Measurements from ENCODE around the gene INPP5E. TPM values are rescaled to one million over a fixed set of nuclear protein-coding genes. Genes with fewer than 3 reads are reported as not detected.

The INPP5E gene
- total RNA-seq, 3 donors from 2014 or later (not counting 1 experiment from before 2014, with no cell fraction given): 12.1 to 15.7 (median 14.4) TPM

- H3K4me3 Mint-ChIP-seq: no peak overlapping the region
- ATAC-seq: no peak
- peaks cover 58% of the 10 kb centered on the region for H3K4me1 ChIP-seq (ENCODE audit: control insufficient read depth, insufficient read depth, low read length)
- H3K9me3 Mint-ChIP-seq: no peaks in the 10 kb centered on the region
- H3K36me3 Mint-ChIP-seq: no peaks in the 10 kb centered on the region
- no peaks in the 10 kb centered on the region for H3K9me3 ChIP-seq (ENCODE audit: control insufficient read depth, insufficient read depth, low read length)
- no peak for DNase-seq
- H3K4me3 ChIP-seq (ENCODE audit: low read length): no peak overlapping the region
- H3K27me3 Mint-ChIP-seq (ENCODE audit: low read depth in 2 of 2): no peaks in the 10 kb centered on the region
- peak overlapping the region; percentile 73 to 86 for H3K27ac Mint-ChIP-seq
- peaks cover 23% of the 10 kb centered on the region for H3K36me3 ChIP-seq (ENCODE audit: control insufficient read depth, insufficient read depth, low read length)
- TF ChIP-seq CTCF (IDR thresholded peaks at IDR 0.05): no peak
- H3K27me3 ChIP-seq (ENCODE audit: control insufficient read depth, insufficient read depth, low read length): no peaks in the 10 kb centered on the region
- 99% methylated on average over 6 of the region's 7 CpGs for WGBS (ENCODE audit: insufficient coverage)
- no peak overlapping the region for H3K27ac ChIP-seq (ENCODE audit: low read length)
- intact Hi-C loops (cut with micrococcal nuclease): loop anchor here (10.0 kb wide), 1 partner anchor 91 kb away; no protein-coding TSS in a partner anchor
- H3K4me1 Mint-ChIP-seq: peaks cover 22 to 37% of the 10 kb centered on the region in 2 donors
Measured at GRCh38 chr9:136405481-136405880, 34.2 kb downstream of the INPP5E start.

GRCh38 chr9:136404801-136405136 is 34.9 kb downstream of the INPP5E start:
- WGBS (ENCODE audit: insufficient coverage): 80% methylated on average over 14 of the region's 14 CpGs
- Histone ChIP-seq H3K27ac (ENCODE audit: low read length) (peak overlapping the region; percentile 75), H3K27me3 (ENCODE audit: control insufficient read depth, insufficient read depth, low read length) (no peaks in the 10 kb centered on the region), H3K4me1 (ENCODE audit: control insufficient read depth, insufficient read depth, low read length) (peaks cover 59% of the 10 kb centered on the region), H3K9me3 (ENCODE audit: control insufficient read depth, insufficient read depth, low read length) (no peaks in the 10 kb centered on the region), H3K4me3 (ENCODE audit: low read length) (no peak overlapping the region), H3K36me3 (ENCODE audit: control insufficient read depth, insufficient read depth, low read length) (peaks cover 23% of the 10 kb centered on the region)
- peak overlapping the region; percentile 73 to 86 for H3K27ac Mint-ChIP-seq
- no peaks in the 10 kb centered on the region for H3K27me3 Mint-ChIP-seq (ENCODE audit: low read depth in 2 of 2)
- no peak for TF ChIP-seq CTCF (IDR thresholded peaks at IDR 0.05)
- no peak for DNase-seq
- intact Hi-C loops (cut with micrococcal nuclease): loop anchor here (10.0 kb wide), 1 partner anchor 90 kb away; no protein-coding TSS in a partner anchor
- H3K36me3 Mint-ChIP-seq: no peaks in the 10 kb centered on the region
- no peak overlapping the region for H3K4me3 Mint-ChIP-seq
- peaks cover 22 to 32% of the 10 kb centered on the region in 2 donors for H3K4me1 Mint-ChIP-seq
- H3K9me3 Mint-ChIP-seq: no peaks in the 10 kb centered on the region
- no peak for ATAC-seq

GRCh38 chr9:136403915-136404800 is 35.5 kb downstream of the INPP5E start:
- H3K4me1 ChIP-seq (ENCODE audit: control insufficient read depth, insufficient read depth, low read length): peaks cover 57% of the 10 kb centered on the region
- H3K9me3 Mint-ChIP-seq: no peaks in the 10 kb centered on the region
- no peaks in the 10 kb centered on the region for H3K27me3 ChIP-seq (ENCODE audit: control insufficient read depth, insufficient read depth, low read length)
- H3K4me3 ChIP-seq (ENCODE audit: low read length): no peak overlapping the region
- H3K36me3 ChIP-seq (ENCODE audit: control insufficient read depth, insufficient read depth, low read length): peaks cover 23% of the 10 kb centered on the region
- ATAC-seq (no peak), DNase-seq (peak in 1 of 2 donors; percentile 76)
- intact Hi-C loops (cut with micrococcal nuclease): loop anchor here (10.0 kb wide), 1 partner anchor 89 kb away; no protein-coding TSS in a partner anchor
- no peaks in the 10 kb centered on the region for H3K36me3 Mint-ChIP-seq
- peak overlapping the region; percentile 75 for H3K27ac ChIP-seq (ENCODE audit: low read length)
- H3K27me3 Mint-ChIP-seq (ENCODE audit: low read depth in 2 of 2): no peaks in the 10 kb centered on the region
- no peaks in the 10 kb centered on the region for H3K9me3 ChIP-seq (ENCODE audit: control insufficient read depth, insufficient read depth, low read length)
- 51% methylated on average over 32 of the region's 32 CpGs for WGBS (ENCODE audit: insufficient coverage)
- peak overlapping the region; percentile 49 for H3K4me3 Mint-ChIP-seq
- H3K27ac Mint-ChIP-seq: peak overlapping the region; percentile 73 to 86
- no peak for TF ChIP-seq CTCF (IDR thresholded peaks at IDR 0.05)
- peaks cover 24 to 33% of the 10 kb centered on the region in 2 donors for H3K4me1 Mint-ChIP-seq

All from natural killer cell (primary cell).